GM13976 (cell line): ENCODE results near the gene PMP22.
A peak's percentile ranks its signal among the peaks of the same experiment; 100 is the strongest.

Experiments used
- DNase-seq: peaks from one replicate; pipeline ENCODE4 v3.0.0; 2012; ENCODE audit warnings: low spot score
- CTCF ChIP-seq: IDR thresholded peaks from 2 replicates; pipeline ENCODE4 v1.5.1; 2012; ENCODE audit warnings: borderline replicate concordance, mild to moderate bottlenecking; ENCODE audit not compliant: insufficient read depth; ENCODE audit errors: extremely low read depth, missing control alignments, control extremely low read depth
- in situ Hi-C: fragments of 300-500 bp; cut with MboI; formaldehyde crosslinking; loops from one replicate; pipeline ENCODE4 v1.12.0; 2022; ENCODE audit warnings: low sequenced_read_pairs, mixed read lengths, inconsistent platforms; ENCODE audit not compliant: unreplicated experiment

Gene PMP22

DNA sequence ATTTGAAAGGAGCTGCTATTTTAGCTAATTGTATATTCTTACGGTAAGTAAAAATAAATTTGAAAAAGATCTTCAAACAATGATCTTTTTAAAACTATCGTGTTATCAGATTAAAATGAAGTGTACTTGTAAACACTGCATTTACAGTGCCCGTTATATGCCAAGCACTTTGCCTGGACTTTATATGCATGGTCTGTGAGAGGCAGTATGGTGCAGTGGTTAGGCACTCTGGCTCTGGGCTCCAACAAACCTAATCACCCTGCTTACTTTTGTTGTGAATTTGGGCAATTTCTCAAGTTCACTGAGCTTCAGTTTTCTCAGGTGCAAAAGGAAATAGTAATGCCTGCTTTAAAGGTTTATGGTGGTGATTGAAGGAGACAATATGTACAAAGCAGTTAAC, 1.4 kb downstream of the PMP22 start:
- no peak for DNase-seq
- TF ChIP-seq CTCF: no peak
- in situ Hi-C loops: no loop called here

DNA sequence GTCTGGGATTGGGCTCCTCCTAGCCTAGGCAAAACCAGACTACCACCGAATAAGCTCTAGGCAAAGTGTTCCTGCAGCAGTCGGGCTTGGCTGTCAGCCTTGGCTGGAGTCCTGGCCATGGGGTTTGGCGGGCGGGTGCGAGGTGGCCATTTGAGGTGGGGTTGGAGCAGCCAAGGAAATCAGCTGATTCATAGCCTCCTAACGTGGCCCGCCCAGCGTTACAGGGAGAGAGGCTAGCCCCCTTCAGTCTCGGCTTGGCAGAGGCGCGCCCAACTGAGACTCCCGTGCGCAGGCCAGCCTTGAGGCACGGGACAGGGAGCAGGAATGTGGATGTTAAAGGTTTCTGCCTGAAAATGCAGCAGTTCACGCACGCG, 1.9 kb downstream of the PMP22 start:
- in situ Hi-C loops: no loop called here
- no peak for TF ChIP-seq CTCF
- no peak for DNase-seq

- in situ Hi-C loops: no loop called here
- no peak for TF ChIP-seq CTCF
- DNase-seq: no peak
These were observed 2.6 kb downstream of the PMP22 start for GRCh38 chr17:15262291-15263205.

- in situ Hi-C loops: no loop called here
- no peak for DNase-seq
- no peak for TF ChIP-seq CTCF
These were observed 3.3 kb downstream of the PMP22 start for GRCh38 chr17:15261802-15262290.

GRCh38 chr17:15261258-15261801, 3.8 kb downstream of the PMP22 start:
- peak; percentile 34 for DNase-seq
- TF ChIP-seq CTCF: no peak
- in situ Hi-C loops: no loop called here

DNA sequence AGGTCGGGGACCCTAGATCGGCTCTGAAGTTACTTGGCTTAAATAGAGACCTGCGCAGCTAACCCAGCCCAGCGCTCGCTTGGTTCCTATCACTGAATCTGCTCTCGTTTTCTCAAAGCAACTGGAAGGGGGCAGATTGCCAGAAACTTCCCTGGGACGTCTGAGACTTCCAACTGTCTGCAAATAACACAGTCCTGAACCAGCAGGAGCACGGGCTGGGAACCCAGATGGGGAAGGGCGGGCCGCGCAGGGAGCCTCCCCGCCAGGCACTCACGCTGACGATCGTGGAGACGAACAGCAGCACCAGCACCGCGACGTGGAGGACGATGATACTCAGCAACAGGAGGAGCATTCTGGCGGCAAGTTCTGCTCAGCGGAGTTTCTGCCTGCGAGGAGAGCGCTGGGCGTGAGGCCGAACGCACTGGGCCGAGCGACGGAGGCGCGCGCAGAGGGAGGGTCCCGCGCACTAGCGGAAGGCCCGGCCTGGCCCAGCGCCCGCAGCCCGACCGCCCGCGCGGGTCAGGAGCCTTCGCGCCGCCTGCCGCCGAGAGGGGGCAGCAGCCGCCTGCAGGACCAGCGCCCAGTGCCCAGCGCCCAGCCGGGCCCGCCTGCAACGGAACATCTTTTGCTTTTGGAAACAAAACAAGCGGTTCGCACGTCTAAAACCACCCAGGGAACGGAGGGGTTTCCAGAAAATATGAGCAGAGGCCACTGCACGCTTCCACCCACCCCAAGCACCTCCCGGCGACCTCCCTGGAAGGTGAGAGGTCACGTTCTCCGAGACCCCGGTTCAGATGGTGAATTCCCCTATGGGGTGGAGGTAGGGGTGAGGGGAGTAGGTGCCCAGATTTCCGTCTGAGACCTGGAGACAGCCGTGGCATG, 4.5 kb downstream of the PMP22 start:
- peak; percentile 70 for TF ChIP-seq CTCF
- peak; percentile 81 for DNase-seq
- in situ Hi-C loops: no loop called here
